Immature natural killer cell (primary cell): ENCODE data around the gene TRABD2B. TPM values are rescaled to one million over a fixed set of nuclear protein-coding genes. Genes with fewer than 3 reads are reported as not detected.

Source experiments
- DNase-seq, 3 donors: peaks; one replicate each; pipeline ENCODE4 v3.0.0; 2022; ENCODE audit warnings: mixed read lengths in 1 of 3
- H3K27ac Mint-ChIP-seq, 6 donors: one replicate each; pipeline ENCODE4 v1.8.0; 2020; ENCODE audit warnings: mixed read lengths in 6 of 6, mild to moderate bottlenecking in 5 of 6, inconsistent platforms in 4 of 6, moderate library complexity in 3 of 6
- H3K27me3 Mint-ChIP-seq, 3 donors: one replicate each; pipeline ENCODE4 v1.8.0; 2020 to 2021; ENCODE audit warnings: low read depth in 3 of 3, mild to moderate bottlenecking in 3 of 3, mixed read lengths in 3 of 3, moderate library complexity in 3 of 3, inconsistent platforms in 1 of 3
- H3K36me3 Mint-ChIP-seq, 3 donors: one replicate each; pipeline ENCODE4 v1.8.0; 2020; ENCODE audit warnings: mixed read lengths in 3 of 3, inconsistent platforms in 2 of 3, mild to moderate bottlenecking in 2 of 3
- H3K4me1 Mint-ChIP-seq, 2 donors: one replicate each; pipeline ENCODE4 v1.8.0; 2020; ENCODE audit warnings: inconsistent platforms in 2 of 2, mild to moderate bottlenecking in 2 of 2, mixed read lengths in 2 of 2, moderate library complexity in 1 of 2
- H3K4me3 Mint-ChIP-seq, 5 donors: one replicate each; pipeline ENCODE4 v1.8.0; 2020; ENCODE audit warnings: mild to moderate bottlenecking in 5 of 5, mixed read lengths in 5 of 5, inconsistent platforms in 3 of 5, moderate library complexity in 3 of 5
- H3K9me3 Mint-ChIP-seq, 6 donors: one replicate each; pipeline ENCODE4 v1.8.0; 2020; ENCODE audit warnings: mild to moderate bottlenecking in 6 of 6, mixed read lengths in 6 of 6, inconsistent platforms in 4 of 6, moderate library complexity in 3 of 6
- polyA plus RNA-seq, 3 donors: library from polyadenylated mRNA; unstranded; fragments of 300-500 nt; fragmentation: Illumina TruSeq; gene quantifications; one replicate each; pipeline ENCODE4 v1.2.3, GENCODE V29; 2021

TRABD2B gene
- polyA plus RNA-seq, 3 donors from 2014 or later = not detected

DNA sequence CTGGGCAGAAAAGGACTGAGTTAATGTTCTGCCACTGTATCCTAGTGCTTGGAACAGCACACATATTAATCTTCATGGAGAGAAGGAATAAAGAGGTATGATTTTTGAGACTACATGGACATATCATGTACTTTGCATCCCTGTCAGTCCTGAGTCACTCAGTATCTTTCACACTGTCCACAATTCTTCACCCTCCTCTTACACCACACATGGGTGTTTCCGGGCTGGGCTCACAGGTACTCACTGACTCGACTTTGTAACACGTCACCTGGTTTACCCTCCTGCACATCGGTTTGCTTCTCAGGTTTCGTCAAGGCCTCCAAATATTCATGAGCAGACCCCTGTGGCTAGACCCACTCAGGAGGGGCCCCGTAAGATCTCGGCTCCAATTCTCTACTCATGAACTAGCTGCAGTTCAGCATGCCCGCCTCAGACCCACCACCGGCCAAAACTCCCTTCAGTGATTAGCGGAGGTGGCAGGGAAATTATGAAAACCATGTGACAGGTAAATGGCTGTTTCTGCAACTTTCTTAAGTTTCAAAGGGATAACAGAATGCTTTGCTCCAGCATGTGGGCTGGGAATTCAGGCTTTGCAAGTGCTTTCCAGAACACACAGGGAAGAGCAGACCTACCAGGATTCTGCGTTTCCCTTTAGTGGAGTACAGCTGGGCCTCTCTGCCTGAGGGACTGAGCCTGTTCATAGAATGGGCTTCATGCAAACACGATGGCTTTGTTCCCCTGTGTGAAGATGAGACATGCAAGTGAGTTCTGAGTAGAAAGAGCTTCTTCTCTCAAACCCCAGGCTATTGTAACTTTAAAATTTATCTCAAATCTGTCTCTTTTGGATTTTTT lies 31.3 kb upstream of the TRABD2B start:
- Mint-ChIP-seq H3K27me3 (peaks cover 0 to 10% (median 4%) of the 10 kb centered on the region in 3 donors), H3K4me3 (no peak overlapping the region), H3K4me1 (no peaks in the 10 kb centered on the region), H3K27ac (no peak overlapping the region), H3K36me3 (no peaks in the 10 kb centered on the region), H3K9me3 (no peaks in the 10 kb centered on the region)
- DNase-seq = no peak

DNA sequence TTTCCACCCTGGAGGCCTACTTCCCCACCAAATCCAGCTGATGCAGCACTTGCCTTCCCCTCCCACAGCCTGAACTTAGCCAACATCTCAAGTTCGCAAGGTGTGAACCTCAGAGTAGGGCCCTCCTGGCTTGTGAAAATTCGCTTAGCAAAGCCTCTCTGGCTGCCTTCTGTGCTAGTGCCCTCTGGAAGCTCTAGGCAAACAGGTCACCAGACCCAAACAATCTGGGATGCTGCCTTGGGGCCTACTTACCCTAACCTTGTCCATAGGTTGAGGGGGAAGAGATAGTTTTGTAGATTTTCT lies 30.3 kb upstream of the TRABD2B start:
- Mint-ChIP-seq H3K27me3 (peaks cover 0 to 11% (median 4%) of the 10 kb centered on the region in 3 donors), H3K36me3 (no peaks in the 10 kb centered on the region), H3K27ac (no peak overlapping the region), H3K9me3 (no peaks in the 10 kb centered on the region), H3K4me3 (no peak overlapping the region), H3K4me1 (no peaks in the 10 kb centered on the region)
- no peak for DNase-seq

DNA sequence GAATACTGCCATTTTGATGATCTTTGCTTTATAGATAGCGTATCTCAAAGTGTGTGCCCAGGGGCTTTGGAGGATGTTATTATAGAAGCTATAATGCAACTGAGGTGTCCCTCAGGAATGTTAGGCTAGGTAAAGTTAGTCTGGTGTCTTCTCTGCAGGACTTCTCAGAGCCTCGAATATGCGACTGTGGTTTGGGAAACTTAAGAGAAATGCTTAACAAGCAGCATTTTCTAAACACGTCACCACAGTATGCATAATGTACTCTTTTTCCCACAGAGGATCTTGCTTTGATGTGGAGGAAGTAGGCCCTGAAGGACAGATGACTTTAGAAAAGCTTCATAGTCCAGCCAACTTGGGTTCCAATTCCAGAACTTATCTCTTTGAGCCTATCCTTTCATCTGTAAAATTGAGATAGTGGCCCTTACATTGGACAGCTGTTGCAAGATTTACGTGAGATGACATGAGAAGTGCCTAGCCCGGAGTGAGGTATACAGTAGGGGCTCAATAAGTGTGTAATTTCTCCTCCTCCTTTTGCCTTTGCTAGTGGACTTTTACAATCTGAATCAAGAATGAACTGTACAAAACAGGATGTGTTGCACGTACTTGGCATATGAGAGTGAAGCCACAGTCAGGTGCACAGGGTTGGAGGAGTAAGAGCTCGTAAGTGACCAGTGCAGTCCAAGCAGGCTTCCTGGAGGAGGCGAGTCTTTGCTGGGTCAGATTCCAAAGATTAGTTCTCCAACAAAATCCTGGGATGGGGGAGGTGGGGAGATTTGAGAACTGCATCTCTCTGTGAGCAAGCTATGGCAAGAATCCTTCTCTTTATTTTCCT lies 29.7 kb upstream of the TRABD2B start:
- peaks cover 0 to 11% (median 4%) of the 10 kb centered on the region in 3 donors for H3K27me3 Mint-ChIP-seq
- H3K9me3 Mint-ChIP-seq = no peaks in the 10 kb centered on the region
- H3K27ac Mint-ChIP-seq = no peak overlapping the region
- DNase-seq = no peak
- no peaks in the 10 kb centered on the region for H3K4me1 Mint-ChIP-seq
- no peak overlapping the region for H3K4me3 Mint-ChIP-seq
- H3K36me3 Mint-ChIP-seq = no peaks in the 10 kb centered on the region

DNA sequence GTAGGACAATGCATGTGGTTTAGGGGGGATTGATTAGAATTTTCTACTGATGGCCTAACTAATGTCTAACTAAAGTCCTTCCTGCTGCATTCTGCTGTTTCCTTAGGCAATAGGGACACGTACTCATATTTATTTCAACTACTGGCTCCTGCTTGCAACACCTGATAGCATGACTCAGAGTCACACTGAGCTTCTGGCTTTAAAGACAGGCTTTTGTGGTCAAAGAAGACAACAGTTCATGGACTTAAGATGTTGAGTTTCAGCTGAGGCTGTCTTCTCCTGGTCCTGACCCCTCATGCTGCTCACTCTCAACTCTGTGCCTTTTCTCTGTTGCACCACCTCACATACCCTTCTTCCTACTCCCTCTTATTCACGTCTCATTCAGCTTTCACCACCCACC lies 29.1 kb upstream of the TRABD2B start:
- H3K4me3 Mint-ChIP-seq = no peak overlapping the region
- peaks cover 0 to 10% (median 4%) of the 10 kb centered on the region in 3 donors for H3K27me3 Mint-ChIP-seq
- H3K36me3 Mint-ChIP-seq = no peaks in the 10 kb centered on the region
- no peaks in the 10 kb centered on the region for H3K9me3 Mint-ChIP-seq
- no peak overlapping the region for H3K27ac Mint-ChIP-seq
- H3K4me1 Mint-ChIP-seq = no peaks in the 10 kb centered on the region
- no peak for DNase-seq

DNA sequence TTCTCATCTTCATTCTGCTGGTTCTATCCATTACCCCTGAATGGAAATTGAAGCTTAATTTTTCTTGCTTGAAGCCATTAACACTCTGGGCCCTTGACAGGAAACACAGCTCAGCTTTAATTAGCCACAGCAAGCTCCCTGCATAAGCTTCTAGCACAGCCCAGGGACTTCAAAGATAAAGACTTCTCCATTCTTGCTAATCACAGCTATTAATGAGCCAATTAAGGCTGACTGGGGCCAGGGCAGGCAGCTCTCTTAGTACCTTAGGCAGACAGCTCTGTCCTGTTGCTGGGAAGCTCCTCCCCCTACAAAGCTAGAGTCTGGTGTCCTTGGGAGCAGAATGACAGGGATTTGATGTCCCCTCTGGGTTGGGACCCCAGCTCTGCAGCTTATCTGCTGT lies 27.9 kb upstream of the TRABD2B start:
- H3K36me3 Mint-ChIP-seq = no peaks in the 10 kb centered on the region
- no peaks in the 10 kb centered on the region for H3K4me1 Mint-ChIP-seq
- no peak for DNase-seq
- no peak overlapping the region for H3K4me3 Mint-ChIP-seq
- H3K9me3 Mint-ChIP-seq = no peaks in the 10 kb centered on the region
- no peak overlapping the region for H3K27ac Mint-ChIP-seq
- peaks cover 0 to 7% (median 4%) of the 10 kb centered on the region in 3 donors for H3K27me3 Mint-ChIP-seq

DNA sequence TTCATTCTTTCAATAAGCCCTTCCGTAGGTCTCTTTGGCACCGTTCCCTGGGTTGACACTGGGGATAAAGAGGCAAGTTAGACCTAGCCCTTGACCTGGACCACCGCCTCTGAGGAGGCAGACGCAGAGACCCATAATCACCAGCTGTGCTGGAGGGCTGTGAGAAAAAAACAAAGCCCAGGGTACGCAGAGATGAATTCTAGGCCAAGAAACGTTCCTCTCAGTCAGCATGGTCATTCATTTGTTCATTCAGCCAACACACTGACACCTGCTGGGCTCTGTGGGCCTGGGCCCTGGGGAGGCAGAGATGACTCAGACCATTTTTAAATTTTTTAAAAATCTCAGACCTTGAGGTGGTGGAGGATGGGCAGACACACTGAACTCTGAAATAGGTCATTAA lies 26.3 kb upstream of the TRABD2B start:
- Mint-ChIP-seq H3K27me3 (peaks cover 0 to 4% (median 0%) of the 10 kb centered on the region in 3 donors), H3K36me3 (no peaks in the 10 kb centered on the region), H3K4me1 (no peaks in the 10 kb centered on the region), H3K27ac (no peak overlapping the region), H3K4me3 (no peak overlapping the region), H3K9me3 (no peaks in the 10 kb centered on the region)
- no peak for DNase-seq

DNA sequence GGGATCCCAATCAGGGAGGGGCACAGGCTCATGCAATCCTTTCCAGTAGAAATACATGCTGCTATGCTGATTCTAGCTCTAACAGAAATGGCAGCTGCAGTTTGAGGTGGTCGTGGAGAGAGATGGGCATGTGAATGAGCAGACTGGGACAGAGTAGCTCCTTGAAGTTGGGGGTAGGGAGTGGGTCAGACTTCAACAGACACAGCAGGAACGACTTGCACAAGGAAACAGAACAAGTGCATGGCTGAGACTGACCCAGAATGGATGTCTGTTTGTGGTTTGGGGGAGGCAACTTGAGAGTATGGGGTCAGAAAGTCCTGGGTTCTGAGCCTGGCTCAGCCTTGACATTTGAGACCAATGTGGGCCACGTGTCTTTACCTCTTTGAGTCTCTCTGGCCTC lies 25.1 kb upstream of the TRABD2B start:
- no peak overlapping the region for H3K4me3 Mint-ChIP-seq
- H3K4me1 Mint-ChIP-seq = no peaks in the 10 kb centered on the region

DNA sequence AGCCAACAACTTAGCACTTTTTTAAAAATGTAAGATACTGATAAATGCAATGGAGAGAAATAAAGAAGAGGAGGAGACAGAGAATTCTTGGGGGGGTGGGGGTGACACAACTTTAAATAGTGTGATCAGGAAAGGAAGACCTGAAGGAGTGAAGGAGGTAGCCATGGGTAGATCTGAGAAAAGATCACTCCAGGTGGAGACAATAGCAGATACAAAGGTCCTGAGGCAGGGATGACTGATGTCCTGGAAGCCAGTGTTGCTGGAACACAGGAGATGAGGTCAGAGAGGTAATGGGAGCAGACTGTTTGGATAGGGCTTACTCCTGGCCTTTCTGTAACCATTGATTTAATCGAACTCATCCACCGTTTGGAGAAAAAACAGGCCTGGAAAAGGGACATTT lies 24.6 kb upstream of the TRABD2B start:
- H3K4me1 Mint-ChIP-seq = no peaks in the 10 kb centered on the region
- no peaks in the 10 kb centered on the region for H3K9me3 Mint-ChIP-seq
- H3K27me3 Mint-ChIP-seq = peaks cover 2 to 4% (median 3%) of the 10 kb centered on the region in 3 donors
- no peaks in the 10 kb centered on the region for H3K36me3 Mint-ChIP-seq
- H3K4me3 Mint-ChIP-seq = no peak overlapping the region
- H3K27ac Mint-ChIP-seq = no peak overlapping the region
- no peak for DNase-seq

More for the DNA sequence above, 25.1 kb upstream of the TRABD2B start:
- no peak overlapping the region for H3K27ac Mint-ChIP-seq
- no peaks in the 10 kb centered on the region for H3K36me3 Mint-ChIP-seq
- H3K27me3 Mint-ChIP-seq = peaks cover 0 to 4% (median 0%) of the 10 kb centered on the region in 3 donors
- no peak for DNase-seq
- no peaks in the 10 kb centered on the region for H3K9me3 Mint-ChIP-seq

DNA sequence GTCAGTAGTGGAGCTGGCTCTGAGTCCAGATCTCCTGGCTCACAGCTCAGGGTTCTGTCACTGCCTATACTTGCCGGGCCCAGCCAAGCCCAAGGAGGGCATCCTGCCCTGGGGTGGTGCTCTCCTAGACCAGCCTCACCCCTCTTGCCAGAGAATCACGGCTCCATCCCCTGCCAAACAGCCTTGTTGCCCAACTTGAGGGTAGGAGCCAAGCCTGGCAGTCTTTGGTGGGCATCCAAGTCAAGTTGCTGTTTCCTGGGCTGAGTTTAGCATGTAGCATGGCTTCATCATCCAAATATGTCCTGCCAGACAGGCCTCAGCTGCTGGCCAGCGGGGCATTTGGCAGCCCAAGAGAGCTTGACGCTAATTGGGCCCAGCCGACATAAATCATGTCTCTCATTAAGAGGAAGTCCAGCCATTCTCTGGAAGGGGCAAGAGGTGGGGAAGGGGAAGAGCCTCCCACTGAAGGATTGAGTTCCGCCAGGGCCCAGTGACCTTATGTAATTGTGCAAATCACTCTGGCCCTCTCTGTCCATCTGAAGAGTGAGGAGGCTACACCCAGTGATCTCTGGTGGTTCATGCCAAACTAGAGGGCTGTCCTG lies 22.6 kb upstream of the TRABD2B start:
- Mint-ChIP-seq H3K27me3 (peaks cover 3 to 16% (median 6%) of the 10 kb centered on the region in 3 donors), H3K36me3 (no peaks in the 10 kb centered on the region), H3K9me3 (no peaks in the 10 kb centered on the region), H3K4me1 (no peaks in the 10 kb centered on the region), H3K27ac (no peak overlapping the region), H3K4me3 (no peak overlapping the region)
- no peak for DNase-seq

DNA sequence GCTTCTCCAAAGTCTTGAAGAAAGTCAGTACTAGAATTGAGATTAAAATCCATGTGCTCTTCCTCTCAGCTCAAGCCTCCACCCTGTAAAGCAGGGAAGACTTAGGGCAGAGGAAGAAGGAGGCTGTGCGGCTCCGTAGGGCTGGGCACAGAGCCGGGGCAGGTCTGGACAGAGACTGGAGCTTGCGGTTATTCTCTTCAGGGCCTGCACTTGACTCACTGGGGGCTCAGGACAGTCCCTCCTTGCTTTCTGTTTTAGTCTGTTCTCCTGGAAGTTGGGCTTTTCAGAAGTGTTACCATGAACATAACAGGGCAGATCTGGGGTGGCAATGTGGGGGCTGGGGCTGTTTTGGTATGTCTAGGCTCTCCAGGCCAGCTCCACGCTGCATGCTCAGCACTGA lies 21.6 kb upstream of the TRABD2B start:
- Mint-ChIP-seq H3K27me3 (peaks cover 3 to 19% (median 6%) of the 10 kb centered on the region in 3 donors), H3K36me3 (no peaks in the 10 kb centered on the region), H3K27ac (no peak overlapping the region), H3K9me3 (no peaks in the 10 kb centered on the region), H3K4me1 (no peaks in the 10 kb centered on the region), H3K4me3 (no peak overlapping the region)
- no peak for DNase-seq

DNA sequence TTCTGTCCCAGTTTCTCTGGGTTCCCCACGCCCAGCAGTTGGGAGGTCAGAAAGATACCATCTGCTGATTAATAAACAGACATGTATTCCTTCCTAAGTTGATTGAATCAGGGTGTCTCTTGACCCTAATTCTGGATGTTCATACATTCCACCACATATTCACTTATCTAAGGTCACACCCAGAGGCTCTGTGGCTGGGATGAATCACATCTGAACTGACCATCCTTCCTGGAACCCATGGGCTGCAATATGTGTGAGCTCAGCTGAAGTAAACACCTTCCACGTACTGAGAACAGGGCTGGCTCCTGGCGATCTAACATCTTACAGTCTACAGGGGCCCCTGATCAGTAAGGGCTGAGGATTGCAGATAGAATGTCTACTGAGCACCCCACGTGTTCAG lies 20.5 kb upstream of the TRABD2B start:
- peaks cover 0 to 19% (median 6%) of the 10 kb centered on the region in 3 donors for H3K27me3 Mint-ChIP-seq
- no peak for DNase-seq
- H3K36me3 Mint-ChIP-seq = no peaks in the 10 kb centered on the region
- H3K27ac Mint-ChIP-seq = no peak overlapping the region
- no peaks in the 10 kb centered on the region for H3K4me1 Mint-ChIP-seq
- H3K4me3 Mint-ChIP-seq = no peak overlapping the region
- no peaks in the 10 kb centered on the region for H3K9me3 Mint-ChIP-seq

DNA sequence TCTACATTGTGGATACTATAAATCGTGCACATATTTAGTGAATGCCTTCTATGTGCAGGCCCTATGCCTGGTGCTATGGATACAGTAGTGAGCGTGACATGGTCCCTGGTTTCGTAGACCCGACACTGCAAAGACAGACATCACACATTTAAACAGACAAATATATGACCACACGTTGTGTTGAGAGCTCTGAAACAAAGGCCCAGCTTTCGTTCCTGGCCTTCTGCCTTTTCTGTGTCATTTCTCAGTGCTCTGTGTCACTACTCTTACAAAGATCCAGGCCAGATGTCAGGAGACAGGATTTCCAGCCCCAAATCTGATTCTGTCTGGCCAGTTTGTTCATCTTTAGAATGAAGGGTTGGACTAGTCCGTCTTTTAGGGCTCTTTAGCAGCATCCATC lies 19.3 kb upstream of the TRABD2B start:
- no peak overlapping the region for H3K27ac Mint-ChIP-seq
- DNase-seq = no peak
- no peaks in the 10 kb centered on the region for H3K4me1 Mint-ChIP-seq
- no peaks in the 10 kb centered on the region for H3K9me3 Mint-ChIP-seq
- H3K36me3 Mint-ChIP-seq = no peaks in the 10 kb centered on the region
- peaks cover 0 to 22% (median 6%) of the 10 kb centered on the region in 3 donors for H3K27me3 Mint-ChIP-seq
- H3K4me3 Mint-ChIP-seq = no peak overlapping the region

DNA sequence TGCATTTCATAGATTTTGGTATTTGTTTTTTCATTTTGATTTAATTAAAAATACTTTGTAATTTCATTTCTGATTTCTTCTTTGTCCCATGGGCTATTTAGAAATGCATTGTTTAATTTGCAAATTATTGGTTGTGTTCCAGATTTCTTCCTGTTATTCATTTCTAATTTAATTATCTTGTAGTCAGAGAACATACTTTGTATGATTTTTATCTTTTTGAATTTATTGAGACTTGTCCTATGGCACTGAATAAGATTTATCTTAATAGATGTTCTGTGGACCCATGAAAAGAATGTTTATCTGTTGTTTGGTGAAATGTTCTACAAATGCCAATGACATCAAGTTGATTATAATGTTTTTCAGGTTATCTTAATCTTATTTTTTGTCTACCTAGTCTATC lies 16.1 kb upstream of the TRABD2B start:
- Mint-ChIP-seq H3K4me1 (no peaks in the 10 kb centered on the region), H3K4me3 (no peak overlapping the region), H3K9me3 (no peaks in the 10 kb centered on the region), H3K27ac (no peak overlapping the region), H3K36me3 (no peaks in the 10 kb centered on the region), H3K27me3 (peaks cover 0 to 22% (median 6%) of the 10 kb centered on the region in 3 donors)
- DNase-seq = no peak

DNA sequence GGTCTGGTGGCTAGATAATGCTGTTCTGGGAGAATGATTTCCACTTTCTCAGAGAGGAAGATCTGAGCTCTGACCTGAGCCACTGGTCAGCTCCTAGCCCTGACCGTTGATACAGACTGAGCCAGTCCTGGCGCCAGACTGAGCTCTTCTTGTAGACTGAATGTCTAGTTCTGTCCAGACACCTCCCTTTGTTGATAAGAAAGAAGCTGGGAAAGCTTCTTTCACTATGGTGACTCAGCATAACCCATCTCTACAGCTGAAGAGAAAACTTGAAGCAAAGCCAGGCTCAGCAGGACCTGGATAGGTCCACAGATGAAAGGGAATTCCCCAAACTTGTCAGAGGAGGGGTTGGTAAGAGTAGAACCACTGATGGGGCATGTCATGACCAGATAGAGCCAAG lies 9.9 kb upstream of the TRABD2B start:
- Mint-ChIP-seq H3K4me3 (no peak overlapping the region), H3K27ac (no peak overlapping the region), H3K27me3 (peaks cover 0 to 4% (median under 1%) of the 10 kb centered on the region in 3 donors), H3K4me1 (no peaks in the 10 kb centered on the region), H3K36me3 (no peaks in the 10 kb centered on the region), H3K9me3 (no peaks in the 10 kb centered on the region)
- no peak for DNase-seq
